GM23338 (cell line): ENCODE results near the gene ZBTB7C.

Source experiments
- EZH2 ChIP-seq: fragments of 200-600 bp; sonication (generic); IDR thresholded peaks from one replicate; pipeline ENCODE4 v1.8.0; 2017; ENCODE audit warnings: antibody characterized with exemption, mild to moderate bottlenecking, low read depth; ENCODE audit not compliant: unreplicated experiment
- POLR2AphosphoS5 ChIP-seq: IDR thresholded peaks from 2 replicates; pipeline ENCODE4 v1.6.1; 2016; ENCODE audit warnings: antibody characterized with exemption, low read depth
- ZNF331 ChIP-seq: fragments of 250-450 bp; sonication (Bioruptor Pico); IDR thresholded peaks from 2 replicates; pipeline ENCODE4 v1.5.0; 2020; ENCODE audit warnings: low read depth, mild to moderate bottlenecking, moderate library complexity
- TF ChIP-seq, protein P1 (sequence below), 2 experiments: fragments of 200-600 bp in 1 of 2; sonication (generic) in 1 of 2; conservative IDR thresholded peaks; 2 replicates each; pipeline versions ENCODE4 v1.5.1 to v1.6.1; 2016 to 2017; ENCODE audit warnings: antibody characterized with exemption in 2 of 2, low read depth in 2 of 2, mild to moderate bottlenecking in 2 of 2, moderate library complexity in 1 of 2

DNA sequence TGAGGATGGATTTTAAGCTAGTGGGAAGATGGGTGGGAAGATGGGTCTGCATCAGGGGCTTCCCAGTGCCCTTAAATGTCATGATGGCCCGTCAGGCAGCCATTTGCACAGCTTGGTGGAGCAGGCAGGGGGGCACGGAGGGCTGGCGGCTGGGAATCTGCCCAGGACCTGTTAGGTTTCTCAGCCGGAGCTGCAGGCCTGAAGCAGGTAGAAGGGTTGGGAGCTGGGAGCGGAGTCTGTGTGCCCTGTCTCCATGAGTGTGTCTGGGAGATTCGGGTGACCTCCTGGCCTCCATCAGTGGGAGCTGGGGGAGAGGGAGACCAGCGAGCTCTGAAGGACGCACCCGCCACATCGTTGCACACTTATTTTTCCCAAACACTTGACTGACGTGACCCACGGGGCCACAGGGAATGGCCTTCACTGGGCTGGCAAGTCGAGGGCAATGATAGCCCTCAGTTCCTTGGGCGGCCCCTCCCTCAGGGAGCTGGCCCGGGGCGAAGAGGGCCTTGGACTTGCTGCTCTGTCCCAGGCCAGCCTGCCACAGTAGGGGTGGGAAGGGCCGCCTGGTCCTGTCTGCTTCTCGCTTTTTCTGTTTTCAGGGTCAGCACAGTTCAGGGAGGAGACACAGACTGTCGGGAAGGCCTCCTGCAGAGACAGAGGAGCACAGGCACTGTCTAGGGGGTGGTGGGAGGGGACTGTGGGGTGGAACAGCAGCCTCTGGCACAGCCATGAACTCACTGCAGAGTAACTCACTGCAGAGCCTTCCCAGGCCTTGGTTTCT, 236.8 kb downstream of the ZBTB7C start:
- TF ChIP-seq, protein P1, sequence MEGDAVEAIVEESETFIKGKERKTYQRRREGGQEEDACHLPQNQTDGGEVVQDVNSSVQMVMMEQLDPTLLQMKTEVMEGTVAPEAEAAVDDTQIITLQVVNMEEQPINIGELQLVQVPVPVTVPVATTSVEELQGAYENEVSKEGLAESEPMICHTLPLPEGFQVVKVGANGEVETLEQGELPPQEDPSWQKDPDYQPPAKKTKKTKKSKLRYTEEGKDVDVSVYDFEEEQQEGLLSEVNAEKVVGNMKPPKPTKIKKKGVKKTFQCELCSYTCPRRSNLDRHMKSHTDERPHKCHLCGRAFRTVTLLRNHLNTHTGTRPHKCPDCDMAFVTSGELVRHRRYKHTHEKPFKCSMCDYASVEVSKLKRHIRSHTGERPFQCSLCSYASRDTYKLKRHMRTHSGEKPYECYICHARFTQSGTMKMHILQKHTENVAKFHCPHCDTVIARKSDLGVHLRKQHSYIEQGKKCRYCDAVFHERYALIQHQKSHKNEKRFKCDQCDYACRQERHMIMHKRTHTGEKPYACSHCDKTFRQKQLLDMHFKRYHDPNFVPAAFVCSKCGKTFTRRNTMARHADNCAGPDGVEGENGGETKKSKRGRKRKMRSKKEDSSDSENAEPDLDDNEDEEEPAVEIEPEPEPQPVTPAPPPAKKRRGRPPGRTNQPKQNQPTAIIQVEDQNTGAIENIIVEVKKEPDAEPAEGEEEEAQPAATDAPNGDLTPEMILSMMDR (conservative IDR thresholded peaks at IDR 0.05; ENCODE audit: low read depth in 2 of 2): no peak
- TF ChIP-seq EZH2 (no peak), POLR2AphosphoS5 (no peak), ZNF331 (no peak)
